Measurements from ENCODE around the gene LRCH3. TPM values are rescaled to one million over a fixed set of nuclear protein-coding genes. Genes with fewer than 3 reads are reported as not detected.
"Not testable (repeated sequence)": the region's sequence is repeated elsewhere in the genome, so short reads cannot be mapped to it uniquely, and the experiment has no call there.

LRCH3 gene
- total and polyA plus RNA-seq, 3 donors from 2014 or later, result 43.4 to 173 (median 80.2) TPM

DNA sequence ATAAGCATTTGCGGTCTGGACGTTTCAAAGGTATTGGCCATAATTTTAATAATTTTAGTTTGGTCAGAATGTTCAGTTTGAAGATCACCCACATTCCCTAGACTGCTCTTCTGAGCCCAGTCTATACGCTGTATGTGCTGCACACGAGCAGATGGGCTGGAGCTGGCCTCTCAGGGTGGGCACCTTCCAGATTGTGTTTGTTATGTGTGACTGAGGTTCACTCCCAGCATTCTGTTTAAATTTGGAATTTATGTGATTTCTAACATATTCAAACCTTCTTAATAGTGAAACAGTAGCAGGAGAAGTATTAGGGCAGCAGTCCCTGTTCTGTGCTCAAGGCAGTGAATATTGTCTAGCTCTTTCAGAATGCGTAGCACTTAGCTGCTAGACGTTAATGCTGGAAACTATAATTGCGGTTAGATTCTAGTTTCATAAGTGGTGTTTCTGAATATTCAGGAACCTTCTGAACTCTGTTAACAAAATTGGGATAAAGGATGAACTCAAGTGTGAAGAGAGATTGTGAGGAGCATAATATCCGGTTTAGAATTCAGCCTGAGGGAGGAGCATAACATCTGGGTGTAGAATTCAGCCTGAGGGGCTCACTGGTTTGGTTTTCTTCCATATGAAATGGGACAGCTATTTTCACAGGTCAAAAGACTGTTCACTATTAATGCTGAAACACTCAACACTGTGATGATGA, 90.4 kb downstream of the LRCH3 start:
- H3K9me3 ChIP-seq, result no peaks in the 10 kb centered on the region
- no peak overlapping the region for H3K27ac ChIP-seq
- H3K27me3 ChIP-seq, result no peaks in the 10 kb centered on the region
- no peak for TF ChIP-seq POLR2A (IDR thresholded peaks at IDR 0.05)
- TF ChIP-seq, protein P1, sequence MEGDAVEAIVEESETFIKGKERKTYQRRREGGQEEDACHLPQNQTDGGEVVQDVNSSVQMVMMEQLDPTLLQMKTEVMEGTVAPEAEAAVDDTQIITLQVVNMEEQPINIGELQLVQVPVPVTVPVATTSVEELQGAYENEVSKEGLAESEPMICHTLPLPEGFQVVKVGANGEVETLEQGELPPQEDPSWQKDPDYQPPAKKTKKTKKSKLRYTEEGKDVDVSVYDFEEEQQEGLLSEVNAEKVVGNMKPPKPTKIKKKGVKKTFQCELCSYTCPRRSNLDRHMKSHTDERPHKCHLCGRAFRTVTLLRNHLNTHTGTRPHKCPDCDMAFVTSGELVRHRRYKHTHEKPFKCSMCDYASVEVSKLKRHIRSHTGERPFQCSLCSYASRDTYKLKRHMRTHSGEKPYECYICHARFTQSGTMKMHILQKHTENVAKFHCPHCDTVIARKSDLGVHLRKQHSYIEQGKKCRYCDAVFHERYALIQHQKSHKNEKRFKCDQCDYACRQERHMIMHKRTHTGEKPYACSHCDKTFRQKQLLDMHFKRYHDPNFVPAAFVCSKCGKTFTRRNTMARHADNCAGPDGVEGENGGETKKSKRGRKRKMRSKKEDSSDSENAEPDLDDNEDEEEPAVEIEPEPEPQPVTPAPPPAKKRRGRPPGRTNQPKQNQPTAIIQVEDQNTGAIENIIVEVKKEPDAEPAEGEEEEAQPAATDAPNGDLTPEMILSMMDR (IDR thresholded peaks at IDR 0.05), result no peak
- 80 to 86% methylated on average over 8 of the region's 8 CpGs for WGBS, 2 donors
- no peaks in the 10 kb centered on the region for H3K36me3 ChIP-seq (ENCODE audit: low read depth, missing control alignments)
- H3K4me1 ChIP-seq, result no peaks in the 10 kb centered on the region
- no peak overlapping the region for H3K4me3 ChIP-seq
- intact Hi-C loops (cut with DNase I; ENCODE audit: low total_unique reads), result no loop called here
- DNase-seq, result no peak

DNA sequence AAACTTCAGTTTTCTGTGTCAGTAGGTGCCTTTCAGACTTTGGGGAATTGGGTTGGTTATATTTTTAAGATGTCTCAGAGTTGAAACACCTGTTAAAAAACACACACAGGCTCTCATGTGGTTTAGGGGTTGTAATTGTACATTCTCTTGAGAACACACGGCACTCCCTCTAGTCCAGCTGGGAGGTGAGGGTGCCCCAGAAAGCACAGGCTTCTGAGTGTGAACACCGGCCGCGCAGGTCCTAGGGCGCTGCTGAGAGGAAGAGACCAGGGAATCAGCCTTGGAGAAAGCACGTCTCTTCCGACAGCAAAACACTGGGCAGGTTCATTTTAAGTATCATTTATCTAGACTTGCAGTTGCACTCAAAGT, 90.9 kb downstream of the LRCH3 start:
- DNase-seq, result no peak
- Histone ChIP-seq H3K9me3 (no peaks in the 10 kb centered on the region), H3K4me3 (no peak overlapping the region), H3K27me3 (no peaks in the 10 kb centered on the region), H3K27ac (no peak overlapping the region), H3K4me1 (no peaks in the 10 kb centered on the region), H3K36me3 (ENCODE audit: low read depth, missing control alignments) (no peaks in the 10 kb centered on the region)
- intact Hi-C loops (cut with DNase I; ENCODE audit: low total_unique reads), result no loop called here
- TF ChIP-seq, protein P1 (IDR thresholded peaks at IDR 0.05), result no peak
- no peak for TF ChIP-seq POLR2A (IDR thresholded peaks at IDR 0.05)
- WGBS, 2 donors, result 75 to 76% methylated on average over 7 of the region's 7 CpGs

DNA sequence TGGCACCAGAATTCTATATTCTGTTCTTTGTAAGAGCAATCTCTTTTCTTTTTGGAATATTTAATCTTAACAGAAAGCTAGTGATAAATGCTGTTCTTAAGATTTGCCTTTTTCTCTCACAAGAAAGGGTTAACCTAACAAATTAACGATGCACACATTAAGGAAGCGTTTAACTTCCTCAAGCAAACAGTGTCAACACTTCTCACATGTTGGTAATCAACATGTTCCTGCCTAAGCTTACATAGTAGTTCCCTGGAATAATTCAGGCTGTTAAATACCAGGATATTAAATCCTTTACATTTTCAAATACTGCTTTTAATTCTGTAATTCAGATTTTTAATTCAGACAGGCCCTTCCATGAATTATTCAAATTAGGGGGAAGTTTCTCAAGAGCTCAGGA, 91.5 kb downstream of the LRCH3 start:
- WGBS, 2 donors, result 22 to 30% methylated on average over 2 of the region's 2 CpGs
- intact Hi-C loops (cut with DNase I; ENCODE audit: low total_unique reads), result no loop called here
- H3K4me1 ChIP-seq, result no peaks in the 10 kb centered on the region
- H3K9me3 ChIP-seq, result no peaks in the 10 kb centered on the region
- H3K4me3 ChIP-seq, result no peak overlapping the region
- no peaks in the 10 kb centered on the region for H3K36me3 ChIP-seq (ENCODE audit: low read depth, missing control alignments)
- H3K27ac ChIP-seq, result no peak overlapping the region
- H3K27me3 ChIP-seq, result no peaks in the 10 kb centered on the region
- no peak for TF ChIP-seq POLR2A (IDR thresholded peaks at IDR 0.05)
- no peak for DNase-seq

DNA sequence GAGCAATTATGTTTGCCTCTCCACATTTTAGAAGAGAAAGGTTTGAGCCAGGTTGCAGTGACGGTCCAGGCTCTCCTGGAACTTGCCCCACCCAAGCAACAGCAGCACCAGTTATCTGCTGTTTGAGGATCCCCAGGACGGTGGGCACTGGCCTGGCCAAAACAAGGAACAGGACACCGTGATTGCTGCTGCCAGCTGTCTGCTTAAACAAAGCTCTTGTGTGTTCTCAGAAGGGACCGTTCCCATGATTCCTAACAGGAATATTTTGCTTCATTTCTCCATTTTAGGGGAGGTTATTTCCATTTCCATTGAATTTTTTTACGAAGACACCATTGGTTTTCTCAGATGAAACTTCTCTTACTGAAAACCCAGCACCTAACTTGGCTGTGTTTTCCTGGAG, 92.5 kb downstream of the LRCH3 start:
- 70 to 71% methylated on average over 5 of the region's 5 CpGs for WGBS, 2 donors

DNA sequence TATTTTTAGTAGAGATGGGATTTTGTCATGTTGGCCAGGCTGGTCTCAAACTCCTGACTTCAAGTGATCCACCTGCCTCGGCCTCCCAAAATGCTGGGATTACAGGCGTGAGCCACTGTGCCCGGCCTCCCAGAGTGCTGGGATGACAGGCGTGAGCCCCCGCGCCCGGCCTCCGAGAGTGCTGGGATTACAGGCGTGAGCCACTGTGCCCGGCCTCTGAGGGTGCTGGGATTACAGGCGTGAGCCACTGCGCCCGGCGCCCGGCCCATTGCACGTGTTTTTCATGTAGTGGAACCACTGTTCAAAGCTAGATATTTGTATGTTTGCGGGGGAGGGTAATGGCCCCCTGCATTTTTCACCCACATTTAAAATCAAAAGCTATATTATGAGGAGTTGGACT, 93.3 kb downstream of the LRCH3 start:
- H3K4me3 ChIP-seq; H3K4me1 ChIP-seq; intact Hi-C loops (cut with DNase I; ENCODE audit: low total_unique reads); H3K27ac ChIP-seq; H3K27me3 ChIP-seq; H3K36me3 ChIP-seq (ENCODE audit: low read depth, missing control alignments); DNase-seq; H3K9me3 ChIP-seq: not testable (repeated sequence)
- WGBS, 2 donors, result 97 to 98% methylated on average over 10 to 17 of the region's 17 CpGs

More for the DNA sequence above, 92.5 kb downstream of the LRCH3 start:
- Histone ChIP-seq H3K27me3 (no peaks in the 10 kb centered on the region), H3K36me3 (ENCODE audit: low read depth, missing control alignments) (no peaks in the 10 kb centered on the region), H3K9me3 (no peaks in the 10 kb centered on the region), H3K4me1 (no peaks in the 10 kb centered on the region), H3K4me3 (no peak overlapping the region), H3K27ac (no peak overlapping the region)
- intact Hi-C loops (cut with DNase I; ENCODE audit: low total_unique reads), result no loop called here
- TF ChIP-seq, protein P1 (IDR thresholded peaks at IDR 0.05), result no peak
- no peak for TF ChIP-seq POLR2A (IDR thresholded peaks at IDR 0.05)
- no peak for DNase-seq

DNA sequence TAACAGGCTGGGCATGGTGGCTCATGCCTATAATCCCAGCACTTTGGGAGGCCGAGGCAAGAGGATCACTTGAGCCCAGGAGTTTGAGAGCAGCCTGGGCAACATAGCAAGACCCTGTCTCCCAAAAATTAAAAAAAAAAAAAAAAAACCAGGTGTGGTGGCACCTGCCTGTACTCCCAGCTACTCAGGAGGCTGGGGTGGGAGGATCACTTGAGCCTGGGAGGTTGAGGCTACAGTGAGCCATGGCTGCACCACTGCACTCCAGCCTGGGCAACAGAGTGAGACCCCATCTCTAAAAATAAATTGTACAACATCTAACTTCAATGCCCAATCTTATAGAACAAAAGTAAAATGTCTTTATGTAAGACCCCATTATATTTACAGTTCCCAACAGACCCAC, 95.0 kb downstream of the LRCH3 start:
- H3K4me3 ChIP-seq; H3K36me3 ChIP-seq (ENCODE audit: low read depth, missing control alignments); DNase-seq; H3K9me3 ChIP-seq; intact Hi-C loops (cut with DNase I; ENCODE audit: low total_unique reads); H3K4me1 ChIP-seq; H3K27me3 ChIP-seq; H3K27ac ChIP-seq: not testable (repeated sequence)
- 100% methylated on average over 1 of the region's 1 CpG for WGBS, 2 donors

DNA sequence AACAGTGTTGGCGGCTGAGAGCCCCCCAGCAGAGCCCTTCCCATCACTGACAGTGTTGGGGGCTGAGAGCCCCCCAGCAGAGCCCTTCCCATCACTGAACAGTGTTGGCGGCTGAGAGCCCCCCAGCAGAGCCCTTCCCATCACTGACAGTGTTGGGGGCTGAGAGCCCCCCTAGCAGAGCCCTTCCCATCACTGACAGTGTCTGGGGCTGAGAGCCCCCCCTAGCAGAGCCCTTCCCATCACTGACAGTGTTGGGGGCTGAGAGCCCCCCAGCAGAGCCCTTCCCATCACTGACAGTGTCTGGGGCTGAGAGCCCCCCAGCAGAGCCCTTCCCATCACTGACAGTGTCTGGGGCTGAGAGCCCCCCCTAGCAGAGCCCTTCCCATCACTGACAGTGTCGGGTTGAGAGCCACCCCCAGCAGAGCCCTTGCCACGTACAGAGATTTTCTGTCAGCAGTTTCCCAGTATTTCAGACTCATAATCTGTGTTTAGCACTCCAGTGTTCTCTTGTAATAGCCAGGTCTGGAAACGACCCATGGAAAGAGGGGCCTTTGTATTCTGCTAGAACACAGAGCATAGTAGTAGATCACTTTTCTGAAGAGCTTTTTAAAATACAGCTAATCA, 96.5 kb downstream of the LRCH3 start:
- DNase-seq; H3K27me3 ChIP-seq; intact Hi-C loops (cut with DNase I; ENCODE audit: low total_unique reads); H3K36me3 ChIP-seq (ENCODE audit: low read depth, missing control alignments); H3K27ac ChIP-seq; H3K4me3 ChIP-seq; H3K4me1 ChIP-seq; H3K9me3 ChIP-seq: not testable (repeated sequence)
- WGBS, 2 donors, result 47 to 73% methylated on average over 4 to 5 of the region's 5 CpGs

Measured in testis (tissue), 3 donors.